Muscle layer of colon (tissue), 2 donors: ENCODE data around the gene OBP2A.
"Not testable (repeated sequence)": the region's sequence is repeated elsewhere in the genome, so short reads cannot be mapped to it uniquely, and the experiment has no call there.

Experiments used
- H3K27ac ChIP-seq: one replicate; pipeline ENCODE4 v1.7.0; 2013; ENCODE audit warnings: low read depth, mild to moderate bottlenecking, low read length, moderate library complexity
- H3K27me3 ChIP-seq, 2 donors: one replicate each; pipeline ENCODE4 v1.7.0; 2013; ENCODE audit warnings: low read length in 2 of 2, mild to moderate bottlenecking in 2 of 2; ENCODE audit not compliant: insufficient read depth in 2 of 2, control insufficient read depth in 1 of 2
- H3K36me3 ChIP-seq: one replicate; pipeline ENCODE4 v1.7.0; 2013; ENCODE audit warnings: mild to moderate bottlenecking, low read length; ENCODE audit not compliant: insufficient read depth
- H3K4me1 ChIP-seq: one replicate; pipeline ENCODE4 v1.7.0; 2013; ENCODE audit warnings: mild to moderate bottlenecking, low read length; ENCODE audit not compliant: insufficient read depth
- H3K4me3 ChIP-seq, 2 donors: one replicate each; pipeline ENCODE4 v1.7.0; 2013; ENCODE audit warnings: low read length in 2 of 2, low read depth in 1 of 2, mild to moderate bottlenecking in 1 of 2, moderate library complexity in 1 of 2
- H3K9ac ChIP-seq: one replicate; pipeline ENCODE4 v1.7.0; 2013; ENCODE audit warnings: low read length
- H3K9me3 ChIP-seq: one replicate; pipeline ENCODE4 v1.7.0; 2013; ENCODE audit warnings: mild to moderate bottlenecking, low read length
- donor health status: abdominal sarcoma.
- donor health status: Adenocarcinoma of cecum.

Gene OBP2A

GRCh38 chr9:135523521-135524129 is 22.3 kb upstream of the OBP2A start:
- Histone ChIP-seq H3K27ac (no peak overlapping the region), H3K4me3 (no peak overlapping the region), H3K9me3 (no peaks in the 10 kb centered on the region), H3K4me1 (no peaks in the 10 kb centered on the region), H3K36me3 (no peaks in the 10 kb centered on the region), H3K27me3 (peaks cover 0 to 25% of the 10 kb centered on the region in 2 donors), H3K9ac (no peak overlapping the region)

- no peaks in the 10 kb centered on the region for H3K9me3 ChIP-seq
- H3K27me3 ChIP-seq: peaks cover 0 to 25% of the 10 kb centered on the region in 2 donors
- H3K9ac ChIP-seq: no peak overlapping the region
- H3K4me1 ChIP-seq: no peaks in the 10 kb centered on the region
- H3K4me3 ChIP-seq: no peak overlapping the region
- no peaks in the 10 kb centered on the region for H3K36me3 ChIP-seq
- no peak overlapping the region for H3K27ac ChIP-seq
These were observed 21.6 kb upstream of the OBP2A start for GRCh38 chr9:135524130-135524861.

- H3K9me3 ChIP-seq: no peaks in the 10 kb centered on the region
- H3K36me3 ChIP-seq: no peaks in the 10 kb centered on the region
- H3K4me3 ChIP-seq: no peak overlapping the region
- H3K4me1 ChIP-seq: no peaks in the 10 kb centered on the region
- peaks cover 0 to 25% of the 10 kb centered on the region in 2 donors for H3K27me3 ChIP-seq
- H3K9ac ChIP-seq: no peak overlapping the region
- H3K27ac ChIP-seq: no peak overlapping the region
These were observed 20.5 kb upstream of the OBP2A start for GRCh38 chr9:135525241-135526088.

- no peaks in the 10 kb centered on the region for H3K9me3 ChIP-seq
- H3K9ac ChIP-seq: no peak overlapping the region
- H3K27ac ChIP-seq: no peak overlapping the region
- H3K36me3 ChIP-seq: no peaks in the 10 kb centered on the region
- no peaks in the 10 kb centered on the region for H3K4me1 ChIP-seq
- no peak overlapping the region for H3K4me3 ChIP-seq
- H3K27me3 ChIP-seq: peaks cover 0 to 22% of the 10 kb centered on the region in 2 donors
These were observed 19.7 kb upstream of the OBP2A start for GRCh38 chr9:135526089-135526729.

GRCh38 chr9:135526730-135527571 is 19.0 kb upstream of the OBP2A start:
- no peak overlapping the region for H3K9ac ChIP-seq
- no peaks in the 10 kb centered on the region for H3K4me1 ChIP-seq
- H3K27me3 ChIP-seq: peaks cover 0 to 20% of the 10 kb centered on the region in 2 donors
- H3K27ac ChIP-seq: no peak overlapping the region
- H3K4me3 ChIP-seq: no peak overlapping the region
- H3K36me3 ChIP-seq: no peaks in the 10 kb centered on the region
- H3K9me3 ChIP-seq: no peaks in the 10 kb centered on the region

- not testable (repeated sequence) for H3K4me3 ChIP-seq, H3K36me3 ChIP-seq, H3K4me1 ChIP-seq, H3K9ac ChIP-seq, H3K9me3 ChIP-seq, H3K27ac ChIP-seq
- peaks cover 0 to 15% of the 10 kb centered on the region in 2 donors for H3K27me3 ChIP-seq
These were observed 17.0 kb upstream of the OBP2A start for GRCh38 chr9:135528842-135529435.

GRCh38 chr9:135530146-135530545 is 15.8 kb upstream of the OBP2A start:
- Histone ChIP-seq H3K9me3 (no peaks in the 10 kb centered on the region), H3K27ac (no peak overlapping the region), H3K4me1 (no peaks in the 10 kb centered on the region), H3K36me3 (no peaks in the 10 kb centered on the region), H3K27me3 (peaks cover 0 to 5% of the 10 kb centered on the region in 2 donors), H3K9ac (no peak overlapping the region), H3K4me3 (no peak overlapping the region)

- Histone ChIP-seq H3K9me3 (no peaks in the 10 kb centered on the region), H3K9ac (no peak overlapping the region), H3K27ac (no peak overlapping the region), H3K4me1 (no peaks in the 10 kb centered on the region), H3K36me3 (no peaks in the 10 kb centered on the region), H3K4me3 (no peak overlapping the region), H3K27me3 (no peaks in the 10 kb centered on the region)
These were observed 14.8 kb upstream of the OBP2A start for GRCh38 chr9:135531096-135531495.

- Histone ChIP-seq H3K4me1 (no peaks in the 10 kb centered on the region), H3K36me3 (no peaks in the 10 kb centered on the region), H3K4me3 (no peak overlapping the region), H3K27me3 (no peaks in the 10 kb centered on the region), H3K9me3 (no peaks in the 10 kb centered on the region), H3K9ac (no peak overlapping the region), H3K27ac (no peak overlapping the region)
These were observed 12.8 kb upstream of the OBP2A start for GRCh38 chr9:135533113-135533512.

GRCh38 chr9:135533674-135534073 is 12.3 kb upstream of the OBP2A start:
- Histone ChIP-seq H3K27me3 (no peaks in the 10 kb centered on the region), H3K27ac (no peak overlapping the region), H3K9ac (no peak overlapping the region), H3K4me1 (no peaks in the 10 kb centered on the region), H3K4me3 (no peak overlapping the region), H3K36me3 (no peaks in the 10 kb centered on the region), H3K9me3 (no peaks in the 10 kb centered on the region)
